A673 (cell line): Measurements from ENCODE around the gene SRPRB. TPM values are rescaled to one million over a fixed set of nuclear protein-coding genes. Genes with fewer than 3 reads are reported as not detected.

Experiments
- BruUV-seq: library from RNA; stranded (reverse); fragments of 400-500 nt; replicated peaks from 2 replicates; lab custom pipeline; 2021; lab: Mats Ljungman, UMichigan
- CTCF ChIA-PET: fragments of 300-600 bp; sonication (Branson Sonifier 250); formaldehyde crosslinking; loops from one replicate; lab custom pipeline; 2022; ENCODE audit warnings: antibody characterized with exemption; lab: Charles Lee
- POLR2A ChIA-PET: fragments of 300-600 bp; sonication (Branson Sonifier 250); formaldehyde crosslinking; loops from one replicate; lab custom pipeline; 2022; ENCODE audit warnings: antibody characterized with exemption; ENCODE audit not compliant: low non-redundant PET; lab: Charles Lee
- DNase-seq: peaks from one replicate; pipeline ENCODE4 v3.0.0-alpha.2; 2015; ENCODE audit warnings: low spot score
- H3K27ac ChIP-seq: fragments of 200-600 bp; sonication (generic); 2 replicates; pipeline ENCODE4 v1.5.1; 2016; ENCODE audit warnings: mixed run types, low read depth, mild to moderate bottlenecking, mixed read lengths, antibody characterized with exemption, low read length; ENCODE audit not compliant: poor library complexity, severe bottlenecking
- H3K27me3 ChIP-seq: fragments of 200-600 bp; sonication (generic); replicated peaks from 2 replicates; pipeline ENCODE4 v1.6.1; 2017; ENCODE audit warnings: mixed run types, low read depth, mild to moderate bottlenecking, mixed read lengths, antibody characterized with exemption, low read length; ENCODE audit not compliant: insufficient read depth, poor library complexity
- H3K36me3 ChIP-seq: fragments of 200-600 bp; sonication (generic); 2 replicates; pipeline ENCODE4 v1.6.1; 2016; ENCODE audit warnings: mixed run types, mild to moderate bottlenecking, mixed read lengths, antibody characterized with exemption, low read length; ENCODE audit not compliant: insufficient read depth, poor library complexity, severe bottlenecking
- H3K4me1 ChIP-seq: fragments of 200-600 bp; sonication (generic); 2 replicates; pipeline ENCODE4 v1.6.1; 2017; ENCODE audit warnings: mixed run types, mild to moderate bottlenecking, mixed read lengths, antibody characterized with exemption, low read length; ENCODE audit not compliant: insufficient read depth, poor library complexity, severe bottlenecking
- H3K4me3 ChIP-seq: fragments of 200-600 bp; sonication (generic); 2 replicates; pipeline ENCODE4 v1.5.1; 2016; ENCODE audit warnings: low read depth, mixed run types, mild to moderate bottlenecking, mixed read lengths, low read length; ENCODE audit not compliant: poor library complexity, severe bottlenecking
- H3K9me3 ChIP-seq: fragments of 200-600 bp; sonication (generic); 2 replicates; pipeline ENCODE4 v1.6.1; 2016; ENCODE audit warnings: mixed run types, low read depth, mild to moderate bottlenecking, mixed read lengths, antibody characterized with exemption, low read length; ENCODE audit not compliant: poor library complexity, severe bottlenecking
- EZH2 ChIP-seq: fragments of 200-600 bp; sonication (generic); IDR thresholded peaks from 2 replicates; pipeline ENCODE4 v1.6.1; 2017; ENCODE audit warnings: borderline replicate concordance, low read depth, mild to moderate bottlenecking, mixed read lengths, antibody characterized with exemption, low read length; ENCODE audit not compliant: poor library complexity, severe bottlenecking
- intact Hi-C: fragments of 100-400 bp; cut with micrococcal nuclease; formaldehyde crosslinking; loops from one replicate; pipeline ENCODE4 v1.10.0; 2022; ENCODE audit not compliant: unreplicated experiment
- total RNA-seq: library from RNA; stranded (reverse); gene quantifications from 2 replicates; pipeline ENCODE4 v1.2.3, GENCODE V29; 2021
- TF ChIP-seq, protein P1 (sequence below): fragments of 300-800, 200-600 bp; sonication (generic); conservative IDR thresholded peaks from 2 replicates; pipeline ENCODE4 v1.5.1; 2017; ENCODE audit warnings: low read depth, mild to moderate bottlenecking, antibody characterized with exemption, low read length, moderate library complexity, mixed read lengths

SRPRB gene
- total RNA-seq, 1 experiment from 2014 or later = 64.2 TPM

DNA sequence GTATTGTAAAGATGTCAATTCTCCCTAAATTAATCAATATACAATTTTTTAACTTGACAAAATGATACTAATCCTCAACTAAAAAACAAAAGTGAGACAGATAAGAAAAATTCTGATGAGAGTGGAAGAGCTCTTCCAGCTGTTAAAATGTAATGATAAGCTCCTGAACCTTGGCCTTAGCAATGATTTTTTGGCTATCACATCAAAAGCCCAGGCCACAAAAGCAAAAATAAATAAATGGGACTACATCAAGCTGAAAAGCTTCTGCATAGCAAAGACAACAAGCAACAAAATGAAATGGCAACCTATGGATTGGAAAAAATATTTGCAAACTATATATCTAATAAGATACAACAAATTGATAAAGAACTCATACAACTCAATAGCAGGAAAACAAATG is 24.0 kb upstream of the SRPRB start:
- peaks cover 38% of the 10 kb centered on the region for H3K27me3 ChIP-seq
- H3K4me3 ChIP-seq = no peak overlapping the region
- TF ChIP-seq EZH2 = no peak
- TF ChIP-seq, protein P1, sequence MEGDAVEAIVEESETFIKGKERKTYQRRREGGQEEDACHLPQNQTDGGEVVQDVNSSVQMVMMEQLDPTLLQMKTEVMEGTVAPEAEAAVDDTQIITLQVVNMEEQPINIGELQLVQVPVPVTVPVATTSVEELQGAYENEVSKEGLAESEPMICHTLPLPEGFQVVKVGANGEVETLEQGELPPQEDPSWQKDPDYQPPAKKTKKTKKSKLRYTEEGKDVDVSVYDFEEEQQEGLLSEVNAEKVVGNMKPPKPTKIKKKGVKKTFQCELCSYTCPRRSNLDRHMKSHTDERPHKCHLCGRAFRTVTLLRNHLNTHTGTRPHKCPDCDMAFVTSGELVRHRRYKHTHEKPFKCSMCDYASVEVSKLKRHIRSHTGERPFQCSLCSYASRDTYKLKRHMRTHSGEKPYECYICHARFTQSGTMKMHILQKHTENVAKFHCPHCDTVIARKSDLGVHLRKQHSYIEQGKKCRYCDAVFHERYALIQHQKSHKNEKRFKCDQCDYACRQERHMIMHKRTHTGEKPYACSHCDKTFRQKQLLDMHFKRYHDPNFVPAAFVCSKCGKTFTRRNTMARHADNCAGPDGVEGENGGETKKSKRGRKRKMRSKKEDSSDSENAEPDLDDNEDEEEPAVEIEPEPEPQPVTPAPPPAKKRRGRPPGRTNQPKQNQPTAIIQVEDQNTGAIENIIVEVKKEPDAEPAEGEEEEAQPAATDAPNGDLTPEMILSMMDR = no peak
- no peak for DNase-seq
- H3K4me1 ChIP-seq = no peaks in the 10 kb centered on the region
- POLR2A ChIA-PET = interaction anchor here (0.6 kb wide), 1 partner anchor 12 kb away, joined by 3 read pairs; no protein-coding TSS in a partner anchor
- H3K9me3 ChIP-seq = no peaks in the 10 kb centered on the region
- intact Hi-C loops = no loop called here
- BruUV-seq = no TSS peak
- no peak overlapping the region for H3K27ac ChIP-seq
- no peaks in the 10 kb centered on the region for H3K36me3 ChIP-seq
- CTCF ChIA-PET = no interaction called here

DNA sequence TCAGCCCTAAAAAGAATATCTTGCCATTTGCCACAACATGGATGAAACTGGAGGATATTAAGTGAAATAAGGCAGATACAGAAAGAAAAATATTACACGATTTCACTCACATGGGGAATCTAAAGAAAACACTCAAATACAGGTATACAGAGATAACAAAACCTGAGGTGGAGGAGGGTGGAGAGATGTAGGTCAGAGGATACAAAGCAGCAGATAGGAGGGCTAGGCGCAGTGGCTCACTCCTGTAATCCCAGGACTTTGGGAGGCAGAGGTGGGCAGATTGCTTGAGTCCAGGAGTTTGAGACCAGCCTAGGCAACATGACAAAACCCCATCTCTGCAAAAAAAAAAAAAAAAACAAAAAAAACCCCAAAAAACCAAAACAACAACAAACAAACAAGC is 23.2 kb upstream of the SRPRB start:
- intact Hi-C loops = no loop called here
- BruUV-seq = no TSS peak
- Histone ChIP-seq H3K9me3 (no peaks in the 10 kb centered on the region), H3K36me3 (no peaks in the 10 kb centered on the region), H3K27ac (no peak overlapping the region), H3K4me3 (no peak overlapping the region), H3K4me1 (no peaks in the 10 kb centered on the region), H3K27me3 (peaks cover 33% of the 10 kb centered on the region)
- TF ChIP-seq, protein P1 = no peak
- no peak for TF ChIP-seq EZH2
- CTCF ChIA-PET = no interaction called here
- POLR2A ChIA-PET = no interaction called here
- no peak for DNase-seq

DNA sequence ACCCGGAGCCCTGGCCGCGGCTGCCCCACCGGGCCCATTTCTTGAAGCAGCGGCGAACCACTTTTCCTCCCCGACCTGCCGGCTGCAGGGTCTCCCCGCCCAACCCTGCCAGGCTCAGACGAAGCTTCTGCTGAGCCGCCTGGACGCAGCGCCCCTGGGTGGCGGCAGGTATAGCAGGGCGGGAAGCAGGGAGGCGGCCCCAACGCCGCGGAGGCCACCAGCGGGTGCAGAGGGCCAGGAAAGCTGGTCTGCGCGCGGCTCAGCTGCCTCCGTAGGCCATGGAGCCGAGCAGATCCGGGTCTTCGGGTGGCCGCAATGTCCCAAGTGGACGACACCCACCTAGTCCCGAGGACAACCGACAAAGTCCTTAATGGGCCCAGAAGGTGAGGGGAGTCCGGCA is 21.9 kb upstream of the SRPRB start:
- H3K4me3 ChIP-seq = no peak overlapping the region
- no peak for DNase-seq
- no peaks in the 10 kb centered on the region for H3K4me1 ChIP-seq
- ChIA-PET POLR2A (no interaction called here), CTCF (no interaction called here)
- H3K27ac ChIP-seq = no peak overlapping the region
- peaks cover 28% of the 10 kb centered on the region for H3K27me3 ChIP-seq
- H3K9me3 ChIP-seq = no peaks in the 10 kb centered on the region
- intact Hi-C loops = no loop called here
- BruUV-seq = no TSS peak
- H3K36me3 ChIP-seq = no peaks in the 10 kb centered on the region
- TF ChIP-seq EZH2 = no peak
- TF ChIP-seq, protein P1 = no peak
